Left ventricle myocardium inferior (tissue), 1 donor: Measurements from ENCODE around the gene NPAS2. TPM values are rescaled to one million over a fixed set of nuclear protein-coding genes. Genes with fewer than 3 reads are reported as not detected.

ENCODE experiments used
- DNase-seq: peaks from one replicate; pipeline ENCODE4 v3.0.0-alpha.2; 2020
- H3K27ac ChIP-seq: fragments of 200-600 bp; replicated peaks from 2 replicates; pipeline ENCODE4 v1.8.0; 2021
- H3K27me3 ChIP-seq: fragments of 200-600 bp; 2 replicates; pipeline ENCODE4 v1.8.0; 2021; ENCODE audit warnings: low read depth
- H3K36me3 ChIP-seq: fragments of 200-600 bp; 2 replicates; pipeline ENCODE4 v1.8.0; 2021
- H3K4me1 ChIP-seq: fragments of 200-600 bp; 2 replicates; pipeline ENCODE4 v1.8.0; 2021
- H3K4me3 ChIP-seq: fragments of 200-600 bp; 2 replicates; pipeline ENCODE4 v1.8.0; 2021; ENCODE audit warnings: mild to moderate bottlenecking, moderate library complexity
- H3K9me3 ChIP-seq: fragments of 200-600 bp; replicated peaks from 2 replicates; pipeline ENCODE4 v1.8.0; 2021
- CTCF ChIP-seq: fragments of 200-600 bp; IDR thresholded peaks from 2 replicates; pipeline ENCODE4 v1.8.0; 2021; ENCODE audit warnings: antibody characterized with exemption, mild to moderate bottlenecking, borderline replicate concordance
- intact Hi-C: fragments of 100-400 bp; cut with micrococcal nuclease; formaldehyde crosslinking; loops from one replicate; pipeline ENCODE4 v1.11.0; 2022
- total RNA-seq: library from RNA; stranded (reverse); fragmentation: NEBNext Ultra II Directional; extraction: Animal tissue kit (Norgen Biotek cat#: 25700); gene quantifications from one replicate; pipeline ENCODE4 v1.2.1, GENCODE V29; 2021
- donor health status: DM: no; HTN: yes; CAD: no; lungs with severe emphysema.

The NPAS2 gene
- total RNA-seq, 1 donor from 2014 or later, result 51.0 TPM

GRCh38 chr2:100999995-101000394 is 180.1 kb downstream of the NPAS2 start:
- H3K4me1 ChIP-seq, result peaks cover 34% of the 10 kb centered on the region
- no peak overlapping the region for H3K4me3 ChIP-seq
- H3K27me3 ChIP-seq, result no peaks in the 10 kb centered on the region
- no peaks in the 10 kb centered on the region for H3K9me3 ChIP-seq
- H3K27ac ChIP-seq, result no peak overlapping the region
- no peak for TF ChIP-seq CTCF
- no peak for DNase-seq
- intact Hi-C loops, result no loop called here
- H3K36me3 ChIP-seq, result peaks cover 28% of the 10 kb centered on the region

- peaks cover 34% of the 10 kb centered on the region for H3K36me3 ChIP-seq
- no peaks in the 10 kb centered on the region for H3K9me3 ChIP-seq
- H3K27me3 ChIP-seq, result no peaks in the 10 kb centered on the region
- DNase-seq, result peak; percentile 97
- no peak for TF ChIP-seq CTCF
- H3K4me3 ChIP-seq, result peak within 1 kb of the TSS; percentile 83
- peak within 1 kb of the TSS; percentile 78 for H3K27ac ChIP-seq
- intact Hi-C loops, result no loop called here
- H3K4me1 ChIP-seq, result peaks cover 47% of the 10 kb centered on the region
Observed at GRCh38 chr2:101001691-101002561, 182.0 kb downstream of the NPAS2 start, which contains the start of gene RPL31. Gene RPL31, plus strand, starts transcription at chr2:101002289. Its CDS starts 413 bp downstream, at chr2:101002702.

GRCh38 chr2:101002562-101003277 is 182.8 kb downstream of the NPAS2 start:
- Histone ChIP-seq H3K36me3 (peaks cover 42% of the 10 kb centered on the region), H3K27ac (peak overlapping the region; percentile 78), H3K4me1 (peaks cover 47% of the 10 kb centered on the region), H3K4me3 (peak overlapping the region; percentile 83), H3K9me3 (no peaks in the 10 kb centered on the region), H3K27me3 (no peaks in the 10 kb centered on the region)
- DNase-seq, result no peak
- TF ChIP-seq CTCF, result no peak
- intact Hi-C loops, result no loop called here

GRCh38 chr2:101003278-101003775 is 183.4 kb downstream of the NPAS2 start:
- DNase-seq, result no peak
- no peak for TF ChIP-seq CTCF
- Histone ChIP-seq H3K27ac (peak overlapping the region; percentile 78), H3K27me3 (no peaks in the 10 kb centered on the region), H3K9me3 (no peaks in the 10 kb centered on the region), H3K4me1 (peaks cover 47% of the 10 kb centered on the region), H3K36me3 (peaks cover 48% of the 10 kb centered on the region), H3K4me3 (peak overlapping the region; percentile 83)
- intact Hi-C loops, result no loop called here

- H3K27ac ChIP-seq, result no peak overlapping the region
- peaks cover 61% of the 10 kb centered on the region for H3K36me3 ChIP-seq
- H3K4me1 ChIP-seq, result peaks cover 47% of the 10 kb centered on the region
- intact Hi-C loops, result no loop called here
- no peak for DNase-seq
- no peaks in the 10 kb centered on the region for H3K27me3 ChIP-seq
- no peak overlapping the region for H3K4me3 ChIP-seq
- H3K9me3 ChIP-seq, result no peaks in the 10 kb centered on the region
- TF ChIP-seq CTCF, result no peak
Observed at GRCh38 chr2:101004620-101005325, 184.8 kb downstream of the NPAS2 start.
